EH (cell line): ENCODE data around the gene PRKCZ.
A peak's percentile ranks its signal among the peaks of the same experiment; 100 is the strongest.

ENCODE experiments used
- DNase-seq: peaks from one replicate; pipeline ENCODE4 v3.0.0-alpha.2; 2015; ENCODE audit warnings: low read depth

Gene PRKCZ

DNA sequence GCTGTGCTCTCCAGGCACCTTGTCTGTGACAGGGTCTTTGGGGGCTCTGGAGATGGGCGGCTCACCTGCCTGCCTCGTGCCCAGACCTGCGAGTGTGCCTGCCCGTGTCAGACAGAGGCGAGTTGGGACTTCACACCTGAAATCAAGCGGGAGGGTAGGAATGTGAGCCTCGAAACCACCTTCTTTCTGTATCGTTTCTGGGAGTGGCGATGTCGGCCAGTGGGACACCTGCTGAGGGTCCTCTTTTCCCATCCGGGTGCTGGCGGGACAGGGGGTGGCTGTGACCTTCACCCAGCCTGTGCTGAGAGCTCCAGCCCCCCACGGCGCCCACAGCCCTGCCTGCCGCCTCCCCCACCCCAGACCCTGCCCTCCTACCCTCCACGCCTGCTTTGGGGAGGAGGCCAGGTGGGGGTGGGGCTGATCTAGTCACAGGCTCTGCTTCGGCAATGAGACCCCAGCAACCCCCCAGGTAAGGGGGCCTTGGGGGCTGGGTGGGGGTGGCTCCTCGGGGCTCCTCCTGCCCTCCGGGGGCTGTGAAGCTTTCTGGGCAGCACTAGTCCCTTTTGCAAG is 160.0 kb downstream of the PRKCZ start:
- no peak for DNase-seq

DNA sequence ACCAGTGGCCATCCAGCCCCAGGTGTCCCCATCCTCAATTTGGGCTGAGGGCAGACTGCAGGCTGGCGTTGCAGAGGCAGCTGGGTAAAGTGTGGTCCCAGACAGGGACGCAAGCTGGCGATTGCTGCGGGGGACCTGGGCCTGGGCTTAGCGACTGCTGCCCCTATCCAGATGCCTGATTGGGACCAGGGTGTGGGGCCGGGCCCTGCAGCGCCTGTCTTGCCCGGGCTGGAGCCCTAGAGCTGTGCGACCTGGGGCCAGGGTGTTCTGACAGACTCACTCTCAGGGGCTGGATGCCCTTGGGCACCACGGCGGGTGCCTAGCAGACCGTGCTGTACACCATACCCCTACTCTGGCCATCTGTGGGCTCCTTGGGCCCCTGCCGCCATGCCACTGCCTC is 160.6 kb downstream of the PRKCZ start:
- no peak for DNase-seq

DNA sequence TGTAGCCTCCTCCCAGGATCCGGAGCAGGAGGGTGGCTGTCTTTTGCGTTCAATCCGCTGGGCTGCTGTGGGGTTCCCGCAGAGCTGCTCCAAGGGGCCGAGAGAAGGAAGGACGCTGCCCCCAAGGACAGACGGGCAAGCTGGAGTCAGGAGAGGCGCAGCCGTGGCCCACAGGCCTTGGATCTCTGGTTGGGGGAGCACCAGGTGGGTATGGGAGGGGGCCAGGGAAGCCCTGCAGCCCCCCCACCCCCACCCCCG is 162.0 kb downstream of the PRKCZ start:
- no peak for DNase-seq

DNA sequence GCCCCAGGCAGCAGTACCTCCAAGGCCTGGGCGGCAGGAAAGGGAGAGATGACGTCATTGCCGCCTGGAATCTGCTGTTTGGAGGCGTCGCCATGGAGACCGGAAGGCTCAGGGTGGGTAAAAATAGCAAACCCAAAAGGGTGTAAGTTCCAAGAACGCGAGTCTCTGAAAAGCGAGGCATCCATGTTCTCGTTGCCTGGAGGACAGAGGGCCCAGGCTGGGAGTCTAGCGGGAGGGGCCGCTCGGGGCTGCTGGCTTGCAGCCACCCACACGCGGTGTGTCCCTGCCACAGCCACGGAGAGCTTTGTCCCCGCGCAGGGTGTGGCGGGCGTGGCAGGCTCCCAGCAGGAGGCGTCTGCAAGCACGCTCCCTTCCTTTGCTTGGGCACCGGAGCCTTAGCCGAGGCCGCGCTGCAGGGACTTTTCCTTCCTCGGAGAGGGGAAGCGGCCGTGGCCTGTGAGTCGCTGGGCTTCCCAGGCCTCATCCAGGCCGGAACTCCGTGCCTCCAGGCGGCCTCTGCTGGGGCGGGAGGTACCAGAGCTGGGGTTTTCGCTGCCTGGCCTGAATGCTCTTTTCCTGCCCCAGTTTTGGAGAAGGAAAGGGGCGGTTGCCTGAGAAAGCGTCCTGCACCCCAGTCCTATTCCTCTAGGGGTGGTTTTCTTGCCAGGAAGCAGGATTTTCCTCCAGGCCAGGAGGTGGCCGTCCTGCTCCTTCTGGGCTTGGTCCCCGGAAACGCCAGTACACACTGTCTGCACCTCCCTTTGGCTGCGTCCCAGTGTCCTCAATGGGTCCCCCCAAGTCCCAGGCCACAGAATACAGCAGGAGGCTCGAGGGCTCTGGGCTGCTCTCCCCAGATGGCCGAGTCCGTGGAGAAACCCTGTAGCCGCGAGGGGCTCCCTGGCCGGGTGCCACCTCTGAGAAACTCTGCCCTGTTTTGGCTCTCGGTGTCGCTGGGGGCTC is 162.6 kb downstream of the PRKCZ start:
- DNase-seq: peak; percentile 99

DNA sequence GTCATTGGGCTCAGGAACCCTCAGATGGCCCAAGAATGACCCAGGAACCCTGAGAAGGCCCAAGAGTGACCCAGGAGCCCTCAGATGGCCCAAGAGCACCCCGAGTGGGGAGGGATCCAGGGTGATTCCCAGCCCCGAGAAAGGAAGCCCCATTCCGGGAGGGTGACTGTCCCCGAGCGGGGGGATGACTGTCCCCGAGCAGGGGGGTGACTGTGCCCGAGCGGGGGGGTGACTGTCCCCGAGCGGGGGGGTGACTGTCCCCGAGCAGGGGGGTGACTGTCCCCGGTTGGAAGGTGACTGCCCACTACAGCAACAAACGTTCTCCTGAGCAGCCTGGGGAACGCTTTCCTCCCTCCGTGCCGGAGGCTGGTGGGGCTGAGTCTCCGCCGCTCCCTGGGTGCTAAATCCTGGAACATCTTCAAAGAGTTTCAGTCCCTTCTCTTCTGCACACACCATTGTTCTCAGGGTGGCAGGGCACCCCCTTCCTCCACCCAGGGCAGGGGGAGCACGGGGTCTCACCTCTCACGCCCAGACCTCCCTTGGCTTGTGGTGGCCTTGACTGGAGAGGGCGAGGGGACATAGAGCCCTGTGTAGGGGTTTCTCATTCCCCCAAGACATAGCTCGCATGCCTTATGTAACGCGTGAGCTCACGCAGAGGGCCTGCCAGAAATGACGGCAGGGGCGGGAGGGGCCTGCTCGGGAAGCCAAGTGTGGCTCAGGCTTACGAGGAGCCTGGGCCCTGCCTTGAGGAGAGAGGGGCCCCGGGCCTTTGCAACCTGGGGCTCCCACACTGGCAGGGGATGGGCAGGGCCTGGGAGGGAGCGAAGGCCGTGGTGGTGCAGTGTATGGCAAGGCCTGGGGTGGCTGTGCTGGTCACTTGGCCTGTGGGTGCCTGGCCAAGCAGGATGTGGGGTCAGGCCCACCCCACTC is 163.6 kb downstream of the PRKCZ start:
- DNase-seq: peak; percentile 88

DNA sequence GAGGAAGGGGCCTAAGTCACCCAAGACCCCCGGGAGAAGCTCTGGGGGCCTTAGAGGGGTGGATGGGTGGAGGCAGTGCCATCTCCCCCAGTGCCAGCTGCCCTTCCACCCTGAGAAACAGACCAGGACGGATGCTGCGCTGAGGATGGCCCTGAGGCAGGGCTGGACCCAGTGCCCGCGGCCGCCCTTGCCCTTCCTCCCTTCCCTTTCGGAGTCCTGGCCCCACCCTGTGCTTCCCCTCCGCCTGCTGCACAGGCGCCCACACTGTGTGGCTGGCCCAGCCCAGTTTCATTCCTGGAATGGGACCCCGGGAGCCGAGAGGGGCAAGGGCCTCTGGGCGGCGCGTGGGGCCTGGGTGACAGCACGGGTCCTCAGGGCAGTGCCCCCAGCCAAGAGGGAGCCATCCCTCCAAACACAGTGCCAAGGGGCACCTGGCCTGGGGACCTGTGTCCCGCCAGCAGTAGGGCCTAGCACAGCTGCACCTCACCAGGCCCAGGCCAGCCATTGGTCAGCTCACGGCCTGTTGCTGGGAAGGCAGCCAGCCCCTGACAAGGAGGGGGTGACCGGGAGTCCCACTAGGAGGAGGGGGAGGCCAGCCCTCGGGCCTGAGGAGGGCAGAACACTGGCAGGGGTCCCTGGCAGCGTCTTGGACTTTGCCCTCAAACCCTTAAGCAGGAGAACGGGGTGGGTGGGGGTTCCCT is 164.5 kb downstream of the PRKCZ start:
- no peak for DNase-seq

DNA sequence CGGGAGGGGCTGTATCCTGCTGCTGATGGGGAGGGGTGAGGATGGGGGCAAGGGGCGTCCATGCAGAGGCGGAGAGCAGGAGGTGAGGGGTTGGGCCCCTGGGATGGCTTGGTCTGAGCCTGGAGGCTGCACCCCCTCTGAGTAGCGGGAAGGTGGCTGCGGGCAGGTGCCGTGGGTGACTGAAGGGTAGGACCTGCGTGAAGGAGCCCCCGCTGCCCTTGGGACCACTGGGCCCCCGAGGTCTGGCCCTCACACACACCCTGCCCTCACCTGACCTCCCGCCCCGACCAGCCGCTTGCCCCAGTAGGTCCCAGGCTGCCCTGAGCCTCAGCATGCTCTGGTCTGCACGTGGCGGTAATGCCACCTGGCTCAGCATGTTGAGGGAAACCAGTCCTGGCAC is 165.1 kb downstream of the PRKCZ start:
- no peak for DNase-seq

DNA sequence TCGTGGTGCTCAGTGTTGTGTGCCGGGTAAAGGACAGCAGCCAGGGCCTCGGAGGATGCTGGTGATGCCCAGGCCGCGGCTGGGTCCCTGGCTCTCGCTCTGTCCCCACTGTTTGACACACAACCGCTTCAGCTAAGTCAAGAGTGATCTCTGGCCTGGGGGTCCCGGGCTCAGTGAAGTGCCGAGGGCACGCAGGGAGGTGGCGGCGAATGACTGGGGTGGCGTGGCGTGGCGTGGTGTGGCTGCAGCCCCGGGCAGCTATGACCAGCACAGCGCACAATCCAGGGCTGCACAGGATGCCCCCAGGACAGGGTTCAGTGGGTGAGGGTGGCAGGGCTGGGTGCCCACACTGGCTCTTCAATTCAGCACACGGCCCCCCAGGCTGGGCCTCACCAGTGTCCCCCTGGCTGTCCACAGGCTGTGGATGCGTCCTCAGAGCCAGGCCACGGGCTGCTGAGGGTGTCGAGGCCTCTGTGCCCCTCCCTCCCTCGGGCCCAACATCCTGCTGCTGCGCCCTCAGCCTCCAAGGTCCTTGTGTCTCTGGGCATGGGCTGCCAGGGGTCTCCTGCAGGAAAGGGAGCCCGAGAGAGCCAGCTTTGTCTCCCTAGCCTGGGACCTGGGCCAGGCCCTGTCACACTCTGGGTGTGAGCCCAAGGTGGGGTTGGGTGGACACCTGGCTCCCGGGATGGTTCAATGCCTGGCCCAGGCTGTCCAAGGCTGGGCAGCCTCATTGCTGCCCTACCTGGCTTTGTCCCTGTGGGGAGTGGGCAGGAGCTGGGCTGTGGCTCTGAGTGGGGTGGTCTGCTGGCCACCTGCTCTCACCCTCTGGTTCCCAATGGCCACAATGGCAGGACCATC is 165.9 kb downstream of the PRKCZ start:
- DNase-seq: no peak

DNA sequence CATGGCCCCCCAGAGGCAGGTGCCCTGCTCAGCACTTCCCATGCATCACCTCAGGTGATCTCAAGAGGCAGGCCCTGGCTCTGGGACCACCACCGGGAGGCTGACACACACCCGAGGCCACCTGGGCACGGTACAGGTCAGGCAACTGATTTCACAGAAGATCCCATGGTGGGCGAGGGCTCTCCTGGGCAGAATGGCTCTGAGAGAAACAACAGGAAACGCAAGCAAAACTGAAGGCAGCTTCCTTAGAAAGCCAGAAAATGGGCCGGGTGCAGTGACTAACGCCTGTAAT is 166.5 kb downstream of the PRKCZ start:
- DNase-seq: no peak

DNA sequence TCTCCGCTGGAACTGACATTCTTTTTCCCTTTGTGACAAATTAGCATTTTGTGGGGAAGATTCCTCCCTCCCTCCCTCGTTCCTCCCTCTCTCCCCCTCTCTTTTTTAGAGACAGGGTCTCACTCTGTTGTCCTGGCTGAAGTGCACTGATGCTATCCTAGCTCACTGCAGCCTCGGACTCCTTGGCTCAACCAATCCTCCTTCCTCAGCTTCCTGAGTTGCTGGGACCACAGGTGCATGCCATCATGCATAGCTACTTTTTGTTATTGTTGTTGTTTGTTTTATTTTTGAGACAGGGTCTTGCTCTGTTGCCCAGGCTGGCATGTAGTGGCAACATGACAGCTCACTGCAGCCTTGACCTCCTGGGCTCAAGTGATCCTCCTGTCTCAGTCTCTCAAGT is 171.1 kb downstream of the PRKCZ start:
- DNase-seq: no peak

DNA sequence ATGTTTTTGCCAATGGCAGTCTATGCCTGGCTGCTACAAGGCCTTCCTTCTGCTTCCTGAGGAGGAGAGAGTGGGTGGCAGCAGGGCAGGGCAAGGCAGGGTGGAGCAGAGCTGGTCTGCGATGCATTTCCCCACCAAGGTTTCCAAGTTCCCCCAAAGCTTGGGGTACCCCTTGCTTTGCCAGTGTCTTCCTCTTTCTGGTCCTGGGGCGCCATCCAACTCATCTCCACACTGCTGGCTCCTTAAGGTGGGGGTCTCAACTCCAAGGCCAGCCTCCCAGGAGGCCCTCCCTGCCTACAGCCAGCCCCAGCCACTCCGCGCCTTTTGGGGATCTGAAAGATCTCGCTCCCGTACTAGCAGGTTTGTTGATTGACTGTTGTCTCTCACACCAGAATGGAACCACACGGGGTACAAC is 174.0 kb downstream of the PRKCZ start:
- DNase-seq: no peak

DNA sequence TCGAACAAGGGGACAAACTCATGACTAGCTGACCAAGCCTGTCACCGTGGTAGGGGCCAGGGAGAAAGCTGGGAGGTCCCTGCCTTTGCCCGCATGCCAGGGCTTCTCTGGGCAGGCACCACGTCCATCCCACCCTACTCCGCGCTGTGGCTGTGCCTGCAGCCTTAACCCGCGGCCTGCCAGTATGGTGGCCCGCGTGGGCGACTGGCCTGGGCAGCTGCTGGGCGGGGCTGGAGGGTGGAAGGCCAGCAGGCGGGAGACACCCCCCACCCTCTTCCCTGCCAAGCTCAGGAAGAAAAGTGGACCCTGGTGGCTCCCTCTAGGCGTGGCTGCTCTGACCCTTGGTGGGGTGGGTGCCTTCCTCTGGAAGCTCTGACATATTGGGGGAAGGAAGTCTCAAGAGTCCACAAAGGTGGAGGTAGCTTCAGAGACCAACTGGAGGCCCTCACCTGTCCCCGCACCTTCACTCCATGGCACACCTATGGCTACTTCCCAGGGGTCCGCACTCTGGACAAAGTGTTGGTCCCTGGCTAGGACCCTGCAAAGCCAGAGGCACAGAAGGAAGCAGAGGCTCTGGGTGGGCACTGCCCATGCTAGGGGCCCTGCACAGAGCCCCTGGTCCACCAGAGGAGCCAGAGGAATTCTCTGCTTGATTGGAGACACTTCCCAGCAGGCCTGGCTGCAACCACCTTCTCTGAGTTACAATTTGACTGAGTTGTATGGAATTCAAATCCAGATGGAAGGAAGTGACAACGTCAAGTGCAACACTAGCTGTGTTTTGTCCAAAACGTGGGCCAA is 174.6 kb downstream of the PRKCZ start:
- peak; percentile 19 for DNase-seq

DNA sequence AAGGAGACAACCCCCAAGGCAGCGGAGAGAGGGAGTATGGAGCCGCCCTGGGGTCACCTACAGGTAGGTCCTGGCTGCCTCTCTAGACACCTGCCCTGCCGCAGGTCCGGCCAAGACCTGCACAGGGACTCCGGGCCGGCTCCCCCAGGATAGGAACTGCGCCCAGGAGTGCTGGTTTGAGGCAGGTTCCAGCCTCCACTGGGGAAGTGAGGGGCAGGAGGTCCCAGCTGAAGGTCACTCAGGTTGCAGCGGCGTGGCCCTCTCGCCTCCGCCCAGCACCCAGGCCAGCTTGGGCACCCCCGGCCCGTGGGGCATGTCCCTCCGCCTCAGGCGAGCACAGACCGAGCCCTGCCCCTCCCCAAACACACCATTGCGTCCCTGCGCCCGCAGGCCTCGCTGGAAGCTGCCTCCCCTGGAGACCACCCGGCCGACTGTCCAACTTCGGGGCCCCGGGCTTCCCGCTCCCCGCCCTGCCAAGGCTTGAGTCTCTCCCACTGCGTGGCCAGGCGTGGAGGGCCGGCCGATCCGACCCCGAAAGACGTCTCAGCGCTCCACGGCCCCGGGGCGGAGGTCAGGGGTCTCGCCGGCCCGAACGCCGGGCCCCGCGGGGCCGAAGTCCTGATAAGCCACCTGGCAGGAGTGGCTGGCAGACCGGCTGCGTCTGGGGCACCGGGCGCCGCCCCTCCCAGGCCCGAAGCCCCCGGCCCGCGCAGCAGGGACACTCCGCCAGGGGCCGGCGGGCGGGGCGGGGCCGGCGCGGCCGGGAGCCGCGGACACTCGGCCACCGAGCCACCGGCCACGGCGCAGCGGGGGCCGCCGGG is 176.5 kb downstream of the PRKCZ start:
- DNase-seq: no peak

DNA sequence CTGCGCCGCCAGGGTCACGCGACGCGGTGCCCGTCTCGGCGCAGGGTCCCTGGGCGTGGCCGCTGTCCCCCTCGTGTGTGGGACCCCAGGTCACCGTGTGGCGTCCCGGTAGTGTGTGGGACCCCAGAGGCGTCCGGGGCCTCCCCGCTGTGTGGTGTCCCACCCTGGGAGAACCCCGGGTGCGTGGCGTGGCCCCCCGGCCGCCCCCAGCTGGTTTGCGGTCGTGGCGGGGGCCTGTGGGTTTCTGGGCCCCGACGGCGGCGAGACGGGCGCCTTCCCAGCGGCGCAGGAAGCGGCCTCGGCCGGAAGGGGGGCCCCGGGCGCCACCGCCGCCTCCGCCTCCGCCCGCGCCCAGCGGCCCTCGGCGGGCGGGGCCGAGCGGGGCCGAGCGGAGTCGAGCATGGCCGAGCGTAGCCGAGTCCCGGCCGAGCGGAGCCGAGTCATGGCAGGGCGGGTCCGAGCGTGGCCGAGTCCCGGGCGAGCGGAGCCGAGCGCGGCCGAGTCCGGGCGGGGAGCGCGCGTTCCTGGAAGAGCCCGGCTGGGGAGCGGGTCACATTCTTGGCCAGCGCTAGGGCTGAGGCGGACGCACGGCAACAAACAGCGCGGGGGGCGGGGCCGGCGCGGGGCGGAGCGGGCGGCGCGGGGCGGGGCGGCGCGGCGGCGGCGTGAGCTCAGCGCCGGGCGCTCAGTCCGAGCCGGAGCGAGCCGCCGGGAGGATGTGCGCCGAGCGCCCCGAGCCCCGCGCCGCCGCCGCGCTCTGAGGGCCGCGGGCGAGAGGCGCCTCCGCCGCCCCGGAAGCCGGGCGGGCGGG is 177.3 kb downstream of the PRKCZ start:
- DNase-seq: peak; percentile 97

DNA sequence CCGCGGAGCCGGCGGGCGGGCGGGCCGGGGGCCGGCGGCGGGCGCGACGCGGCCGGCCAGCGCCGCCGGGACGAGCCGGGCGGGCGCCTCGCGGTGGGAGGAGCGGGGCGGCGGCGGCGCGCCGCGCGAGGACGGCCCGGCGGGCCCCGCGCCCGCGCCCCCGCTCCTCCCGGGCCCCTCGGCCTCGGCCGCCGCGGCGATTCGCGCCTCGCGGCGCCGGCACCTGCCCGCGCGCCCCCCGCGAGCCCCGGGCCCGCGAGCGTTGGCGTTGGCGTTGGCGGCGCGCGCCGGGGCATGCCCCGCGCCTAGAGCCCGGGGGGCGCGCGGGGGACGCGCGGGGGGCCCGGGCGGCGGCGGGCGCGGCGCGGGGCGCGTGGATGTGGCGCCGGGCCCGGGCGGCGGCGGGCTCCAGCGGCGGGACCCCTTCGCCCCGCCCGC is 178.0 kb downstream of the PRKCZ start, which contains the start of gene SKI:
TSS of gene SKI (plus strand) at position 163 of the 438 bp plus-strand sequence. CDS start 448 bp downstream, outside the sequence.
- no peak for DNase-seq

DNA sequence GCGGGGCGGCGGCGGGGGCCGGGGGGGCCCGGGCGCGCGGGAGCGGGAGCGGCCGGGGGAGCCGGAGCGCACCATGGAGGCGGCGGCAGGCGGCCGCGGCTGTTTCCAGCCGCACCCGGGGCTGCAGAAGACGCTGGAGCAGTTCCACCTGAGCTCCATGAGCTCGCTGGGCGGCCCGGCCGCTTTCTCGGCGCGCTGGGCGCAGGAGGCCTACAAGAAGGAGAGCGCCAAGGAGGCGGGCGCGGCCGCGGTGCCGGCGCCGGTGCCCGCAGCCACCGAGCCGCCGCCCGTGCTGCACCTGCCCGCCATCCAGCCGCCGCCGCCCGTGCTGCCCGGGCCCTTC is 178.5 kb downstream of the PRKCZ start:
- DNase-seq: no peak

DNA sequence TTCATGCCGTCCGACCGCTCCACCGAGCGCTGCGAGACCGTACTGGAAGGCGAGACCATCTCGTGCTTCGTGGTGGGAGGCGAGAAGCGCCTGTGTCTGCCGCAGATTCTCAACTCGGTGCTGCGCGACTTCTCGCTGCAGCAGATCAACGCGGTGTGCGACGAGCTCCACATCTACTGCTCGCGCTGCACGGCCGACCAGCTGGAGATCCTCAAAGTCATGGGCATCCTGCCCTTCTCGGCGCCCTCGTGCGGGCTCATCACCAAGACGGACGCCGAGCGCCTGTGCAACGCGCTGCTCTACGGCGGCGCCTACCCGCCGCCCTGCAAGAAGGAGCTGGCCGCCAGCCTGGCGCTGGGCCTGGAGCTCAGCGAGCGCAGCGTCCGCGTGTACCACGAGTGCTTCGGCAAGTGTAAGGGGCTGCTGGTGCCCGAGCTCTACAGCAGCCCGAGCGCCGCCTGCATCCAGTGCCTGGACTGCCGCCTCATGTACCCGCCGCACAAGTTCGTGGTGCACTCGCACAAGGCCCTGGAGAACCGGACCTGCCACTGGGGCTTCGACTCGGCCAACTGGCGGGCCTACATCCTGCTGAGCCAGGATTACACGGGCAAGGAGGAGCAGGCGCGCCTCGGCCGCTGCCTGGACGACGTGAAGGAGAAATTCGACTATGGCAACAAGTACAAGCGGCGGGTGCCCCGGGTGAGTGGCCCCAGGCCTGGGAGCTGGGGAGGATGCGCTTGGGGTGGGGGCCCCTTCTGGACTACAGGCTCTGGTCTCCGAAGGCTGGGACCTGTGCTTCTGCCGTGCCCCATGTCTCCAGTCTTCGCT is 179.0 kb downstream of the PRKCZ start:
- peak; percentile 60 for DNase-seq
